ENCODE measurements around the gene RNF223. TPM values are rescaled to one million over a fixed set of nuclear protein-coding genes. Genes with fewer than 3 reads are reported as not detected.
"Not testable (repeated sequence)": the region's sequence is repeated elsewhere in the genome, so short reads cannot be mapped to it uniquely, and the experiment has no call there.

RNF223 gene
- total RNA-seq, 1 experiment from 2014 or later, result not detected

DNA sequence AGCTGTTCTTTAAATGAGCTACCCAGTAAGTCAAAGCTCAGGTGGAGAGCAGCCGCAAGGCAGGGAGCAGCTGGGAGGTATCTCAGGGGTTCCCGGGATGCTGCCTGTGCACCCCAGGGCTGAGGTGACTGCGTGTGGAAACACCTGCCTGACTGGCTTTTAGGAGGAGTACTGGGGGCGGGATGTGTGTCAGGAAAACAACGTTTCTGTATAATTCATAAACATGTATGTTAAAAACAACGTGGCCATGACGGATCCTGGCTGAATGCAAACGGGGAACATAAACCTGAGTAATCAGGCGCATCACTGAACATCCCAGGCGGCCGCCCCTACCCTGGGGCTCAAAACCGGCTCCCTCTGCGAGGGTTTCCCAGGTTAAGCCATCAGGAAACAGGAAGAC is 40.3 kb upstream of the RNF223 start:
- H3K9me3 ChIP-seq, result peaks cover 6% of the 10 kb centered on the region; the same call in 1 of the 2 replicates

GRCh38 chr1:1112237-1112985 is 38.3 kb upstream of the RNF223 start:
- H3K27me3 ChIP-seq, result peaks cover 3% of the 10 kb centered on the region; the same call in 1 of the 2 replicates
- H3K9me3 ChIP-seq, result peaks cover 6% of the 10 kb centered on the region; the same call in 1 of the 2 replicates
- H3K36me3 ChIP-seq, result peaks cover 10% of the 10 kb centered on the region
- no peak for DNase-seq
- no peak overlapping the region for H3K4me3 ChIP-seq

More for the DNA sequence above, 40.3 kb upstream of the RNF223 start:
- DNase-seq, result no peak
- Histone ChIP-seq H3K27me3 (peaks cover 5% of the 10 kb centered on the region; the same call in 1 of the 2 replicates), H3K4me3 (no peak overlapping the region), H3K36me3 (peaks cover 10% of the 10 kb centered on the region)

DNA sequence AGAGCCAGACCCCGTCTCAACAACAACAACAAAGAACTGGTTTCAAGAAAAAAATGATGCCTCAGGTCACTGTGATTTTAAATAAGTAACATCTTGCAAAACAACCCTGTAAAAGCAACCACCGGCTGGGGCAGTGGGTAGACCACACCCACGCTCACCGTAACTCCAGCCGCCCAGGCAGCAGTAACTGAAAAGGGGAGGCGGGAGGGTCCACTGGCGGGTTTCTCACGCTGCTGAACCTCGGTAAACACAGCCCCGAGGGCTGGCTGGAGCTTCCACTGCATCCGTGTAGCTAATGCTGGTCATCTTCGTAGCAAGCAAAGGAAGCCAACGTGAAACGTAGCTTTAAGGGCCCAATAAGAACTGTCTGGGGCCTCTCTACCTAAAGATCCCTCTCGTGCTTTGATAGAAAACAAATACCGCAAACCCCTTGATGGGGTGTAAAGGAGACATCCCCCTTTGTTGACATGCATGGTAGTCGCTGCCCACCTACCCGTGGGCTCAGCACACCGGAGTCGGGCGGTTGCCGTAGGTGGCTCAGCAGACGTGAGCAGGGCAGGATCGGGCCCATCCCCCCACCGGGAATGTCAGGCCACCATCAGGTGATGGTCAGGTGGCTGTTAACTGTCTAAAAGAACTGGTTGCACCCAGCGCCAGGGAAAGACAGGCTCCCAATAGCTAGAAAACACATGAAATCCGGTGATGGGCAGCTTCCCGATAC is 37.6 kb upstream of the RNF223 start:
- Histone ChIP-seq H3K36me3 (peaks cover 10% of the 10 kb centered on the region), H3K9me3 (peaks cover 6% of the 10 kb centered on the region; the same call in 1 of the 2 replicates), H3K27me3 (no peaks in the 10 kb centered on the region), H3K4me3 (no peak overlapping the region)
- DNase-seq, result no peak

DNA sequence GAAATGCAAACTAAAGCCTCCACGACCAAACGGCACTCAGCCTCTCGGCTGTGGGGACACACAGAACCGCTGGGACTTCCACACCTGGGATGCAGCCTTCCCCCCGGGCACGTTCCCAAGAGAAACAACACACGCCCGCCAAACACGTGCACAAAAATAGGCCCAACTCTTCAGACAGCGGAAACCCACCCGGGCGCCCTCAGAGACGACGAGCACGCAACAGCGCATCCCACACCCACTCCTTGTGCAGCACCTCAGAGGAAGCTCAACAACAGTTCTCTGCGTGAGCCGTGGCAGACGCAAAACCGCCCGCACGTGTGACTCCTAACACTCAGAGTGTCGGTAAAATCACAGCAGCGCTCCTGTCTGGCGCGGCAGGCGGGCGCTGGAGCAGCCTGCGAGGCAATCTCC is 36.5 kb upstream of the RNF223 start:
- H3K9me3 ChIP-seq, result peaks cover 6% of the 10 kb centered on the region; the same call in 1 of the 2 replicates
- H3K27me3 ChIP-seq, result no peaks in the 10 kb centered on the region
- peaks cover 10% of the 10 kb centered on the region for H3K36me3 ChIP-seq
- DNase-seq, result no peak
- no peak overlapping the region for H3K4me3 ChIP-seq

GRCh38 chr1:1109743-1110142 is 35.6 kb upstream of the RNF223 start:
- no peak for DNase-seq
- Histone ChIP-seq H3K4me3 (no peak overlapping the region), H3K27me3 (no peaks in the 10 kb centered on the region)

GRCh38 chr1:1106510-1107221 is 32.6 kb upstream of the RNF223 start:
- H3K4me3 ChIP-seq, result no peak overlapping the region
- no peaks in the 10 kb centered on the region; the same call in 1 of the 2 replicates for H3K36me3 ChIP-seq
- H3K9me3 ChIP-seq, result peaks cover 1% of the 10 kb centered on the region; the same call in 1 of the 2 replicates
- no peaks in the 10 kb centered on the region for H3K27me3 ChIP-seq
- no peak for DNase-seq

More at GRCh38 chr1:1109743-1110142, 35.6 kb upstream of the RNF223 start:
- Histone ChIP-seq H3K36me3 (peaks cover 10% of the 10 kb centered on the region), H3K9me3 (peaks cover 6% of the 10 kb centered on the region; the same call in 1 of the 2 replicates)

DNA sequence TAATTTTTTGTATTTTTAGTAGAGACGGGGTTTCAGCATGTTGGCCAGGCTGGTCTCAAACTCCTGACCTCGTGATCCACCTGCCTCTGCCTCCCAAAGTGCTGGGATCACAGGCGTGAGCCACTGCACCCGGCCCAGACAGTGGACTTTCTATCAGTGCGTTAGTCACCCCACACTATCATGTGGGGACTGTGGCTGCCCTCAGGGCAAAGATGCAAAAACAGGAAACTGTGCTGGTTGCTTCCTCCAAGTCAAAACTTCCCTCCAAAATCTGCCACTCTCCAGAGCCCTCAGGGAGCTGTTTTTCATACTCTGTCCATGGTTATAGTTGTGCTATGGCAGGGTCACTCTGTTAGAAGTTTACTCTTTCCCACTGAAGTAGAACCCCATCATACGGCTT is 30.0 kb upstream of the RNF223 start:
- H3K9me3 ChIP-seq, H3K36me3 ChIP-seq, H3K4me3 ChIP-seq, H3K27me3 ChIP-seq, DNase-seq: not testable (repeated sequence)

DNA sequence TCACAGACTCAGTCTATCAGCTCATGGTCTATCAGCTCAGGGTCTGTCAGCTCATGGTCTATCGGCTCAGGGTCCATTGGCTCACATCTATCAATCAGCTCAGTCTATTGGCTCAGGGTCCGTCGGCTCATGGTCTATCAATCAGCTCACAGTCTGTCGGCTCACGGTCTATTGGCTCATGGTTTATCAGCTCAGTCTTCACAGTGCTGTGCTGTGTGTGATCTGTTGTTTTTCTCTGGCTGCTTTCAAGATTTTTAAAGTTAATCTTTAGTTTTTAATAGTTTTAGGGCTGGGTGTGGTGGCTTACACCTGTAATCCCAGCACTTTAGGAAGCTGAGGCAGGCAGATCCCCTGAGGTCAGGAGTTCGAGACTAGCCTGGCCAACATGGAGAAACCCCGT is 27.4 kb upstream of the RNF223 start:
- peaks cover 3% of the 10 kb centered on the region; the same call in 1 of the 2 replicates for H3K9me3 ChIP-seq
- no peak for DNase-seq
- no peak overlapping the region for H3K4me3 ChIP-seq
- peaks cover 5% of the 10 kb centered on the region for H3K36me3 ChIP-seq
- no peaks in the 10 kb centered on the region for H3K27me3 ChIP-seq

GRCh38 chr1:1100296-1100695 is 26.2 kb upstream of the RNF223 start:
- Histone ChIP-seq H3K27me3 (no peaks in the 10 kb centered on the region), H3K9me3 (peaks cover 3% of the 10 kb centered on the region; the same call in 1 of the 2 replicates), H3K4me3 (no peak overlapping the region), H3K36me3 (peaks cover 5% of the 10 kb centered on the region)
- DNase-seq, result no peak

DNA sequence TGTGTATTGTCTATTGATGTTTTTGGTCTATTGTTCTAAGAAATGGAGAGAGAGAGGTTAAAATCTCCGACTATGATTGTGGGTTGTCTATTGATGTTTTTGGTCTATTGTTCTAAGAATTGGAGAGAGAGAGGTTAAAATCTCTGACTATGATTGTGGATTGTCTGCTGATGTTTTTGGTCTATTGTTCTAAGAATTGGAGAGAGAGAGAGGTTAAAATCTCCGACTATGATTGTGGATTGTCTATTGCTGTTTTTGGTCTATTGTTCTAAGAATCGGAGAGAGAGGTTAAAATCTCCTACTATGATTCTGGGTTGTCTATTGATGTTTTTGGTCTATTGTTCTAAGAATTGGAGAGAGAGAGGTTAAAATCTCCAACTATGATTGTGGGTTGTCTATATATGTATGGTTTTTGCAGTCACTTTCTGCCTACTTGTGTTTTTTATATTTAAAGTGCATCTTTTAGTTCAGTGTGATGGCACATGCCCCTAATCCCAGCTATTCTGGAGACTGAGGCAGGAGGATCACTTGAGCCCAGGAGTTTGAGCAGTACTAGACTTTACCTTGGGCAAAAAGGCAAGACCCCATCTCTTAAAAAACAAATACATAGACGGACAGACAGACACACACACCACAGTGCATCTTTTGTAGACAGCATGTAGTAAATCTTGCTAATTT is 25.5 kb upstream of the RNF223 start:
- Histone ChIP-seq H3K9me3 (peaks cover 3% of the 10 kb centered on the region; the same call in 1 of the 2 replicates), H3K4me3 (no peak overlapping the region), H3K36me3 (peaks cover 5% of the 10 kb centered on the region), H3K27me3 (no peaks in the 10 kb centered on the region)
- DNase-seq, result no peak

DNA sequence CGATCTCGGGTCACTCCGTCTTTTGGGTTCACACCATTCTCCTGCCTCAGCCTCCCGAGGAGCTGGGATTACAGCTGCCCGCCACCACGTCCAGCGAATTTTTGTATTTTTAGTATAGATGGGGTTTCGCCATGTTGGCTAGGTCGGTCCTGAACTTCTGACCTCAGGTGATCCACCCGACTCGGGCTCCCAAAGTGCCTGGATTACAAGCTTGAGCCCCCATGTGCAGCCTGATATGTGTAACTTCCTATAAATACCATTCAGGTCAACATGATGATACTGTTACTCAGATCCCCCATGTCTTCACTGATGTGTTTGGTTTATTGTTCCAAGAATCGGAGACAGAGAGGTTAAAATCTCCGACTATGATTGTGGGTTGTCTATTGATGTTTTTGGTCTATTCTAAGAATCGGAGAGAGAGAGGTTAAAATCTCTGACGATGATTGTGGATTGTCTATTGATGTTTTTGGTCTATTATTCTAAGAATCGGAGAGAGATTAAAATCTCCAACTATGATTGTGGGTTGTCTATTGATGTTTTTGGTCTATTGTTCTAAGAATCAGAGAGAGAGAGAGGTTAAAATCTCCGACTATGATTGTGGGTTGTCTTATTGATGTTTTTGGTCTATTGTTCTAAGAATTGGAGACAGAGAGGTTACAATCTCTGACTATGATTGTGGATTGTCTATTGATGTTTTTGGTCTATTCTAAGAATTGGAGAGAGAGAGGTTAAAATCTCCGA is 24.7 kb upstream of the RNF223 start:
- Histone ChIP-seq H3K4me3 (no peak overlapping the region), H3K9me3 (peaks cover 3% of the 10 kb centered on the region; the same call in 1 of the 2 replicates), H3K27me3 (no peaks in the 10 kb centered on the region), H3K36me3 (peaks cover 5% of the 10 kb centered on the region; the same call in 1 of the 2 replicates)
- DNase-seq, result no peak

GRCh38 chr1:1096136-1096535 is 22.0 kb upstream of the RNF223 start:
- H3K27me3 ChIP-seq, H3K4me3 ChIP-seq, H3K36me3 ChIP-seq, DNase-seq, H3K9me3 ChIP-seq: not testable (repeated sequence)

GRCh38 chr1:1094981-1095380 is 20.9 kb upstream of the RNF223 start:
- Histone ChIP-seq H3K4me3 (no peak overlapping the region), H3K36me3 (no peaks in the 10 kb centered on the region; the same call in none of the 2 replicates), H3K9me3 (peaks cover 3% of the 10 kb centered on the region; the same call in 1 of the 2 replicates), H3K27me3 (no peaks in the 10 kb centered on the region)
- no peak for DNase-seq

DNA sequence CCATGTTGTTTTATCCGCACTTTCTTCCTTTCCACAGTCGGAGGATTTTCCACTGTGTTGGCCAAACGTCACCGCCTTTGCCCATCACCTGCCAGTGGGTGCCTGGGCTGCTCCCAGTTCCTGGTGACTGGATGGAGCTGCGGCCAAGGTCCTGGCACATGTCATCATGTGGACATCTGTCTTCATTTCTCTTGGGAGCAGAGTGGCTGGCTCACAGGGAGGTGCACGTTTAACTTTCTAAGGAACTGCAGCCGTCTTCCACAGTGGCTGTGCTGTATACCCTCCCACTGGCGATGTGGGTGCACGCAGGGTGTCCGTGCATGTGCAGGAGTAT is 19.5 kb upstream of the RNF223 start:
- Histone ChIP-seq H3K27me3 (no peaks in the 10 kb centered on the region), H3K4me3 (no peak overlapping the region), H3K9me3 (no peaks in the 10 kb centered on the region; the same call in 1 of the 2 replicates), H3K36me3 (no peaks in the 10 kb centered on the region; the same call in none of the 2 replicates)
- no peak for DNase-seq

GRCh38 chr1:1092894-1093609 is 18.9 kb upstream of the RNF223 start:
- H3K27me3 ChIP-seq, result no peaks in the 10 kb centered on the region

More at GRCh38 chr1:1092894-1093609, 18.9 kb upstream of the RNF223 start:
- DNase-seq, result no peak
- H3K36me3 ChIP-seq, result no peaks in the 10 kb centered on the region; the same call in none of the 2 replicates
- no peak overlapping the region for H3K4me3 ChIP-seq
- H3K9me3 ChIP-seq, result no peaks in the 10 kb centered on the region
